Mesendoderm (in vitro differentiated cells): ENCODE data around the gene AFF1.
"Not testable (repeated sequence)": the region's sequence is repeated elsewhere in the genome, so short reads cannot be mapped to it uniquely, and the experiment has no call there.

Experiments
- DNase-seq: peaks from one replicate; pipeline ENCODE4 v3.0.0; 2013
- H2AK5ac ChIP-seq: 2 replicates; pipeline ENCODE4 v1.6.1; 2013; ENCODE audit warnings: low read length, inconsistent platforms
- H2BK120ac ChIP-seq: 2 replicates; pipeline ENCODE4 v1.6.1; 2013; ENCODE audit warnings: low read depth, mild to moderate bottlenecking, low read length, moderate library complexity, mixed read lengths
- H2BK15ac ChIP-seq: replicated peaks from 2 replicates; pipeline ENCODE4 v1.6.1; 2013; ENCODE audit warnings: low read depth, mild to moderate bottlenecking, moderate library complexity
- H2BK5ac ChIP-seq: 2 replicates; pipeline ENCODE4 v1.6.1; 2013; ENCODE audit warnings: low read length, inconsistent platforms
- H3K18ac ChIP-seq: 2 replicates; pipeline ENCODE4 v1.6.1; 2013; ENCODE audit warnings: mild to moderate bottlenecking, low read length, mixed read lengths
- H3K23ac ChIP-seq: one replicate; pipeline ENCODE4 v1.6.1; 2013; ENCODE audit warnings: low read length
- H3K27ac ChIP-seq: 2 replicates; pipeline ENCODE4 v1.5.1; 2013; ENCODE audit warnings: low read depth, mild to moderate bottlenecking, inconsistent platforms, low read length, moderate library complexity
- H3K27me3 ChIP-seq: 2 replicates; pipeline ENCODE4 v1.6.1; 2013; ENCODE audit warnings: low read length, control low read depth, mild to moderate bottlenecking, inconsistent platforms; ENCODE audit not compliant: insufficient read depth, poor library complexity
- H3K36me3 ChIP-seq: 2 replicates; pipeline ENCODE4 v1.6.1; 2013; ENCODE audit warnings: low read length, inconsistent platforms; ENCODE audit not compliant: control insufficient read depth, insufficient read depth
- H3K4ac ChIP-seq: one replicate; pipeline ENCODE4 v1.6.1; 2013; ENCODE audit warnings: low read depth, mild to moderate bottlenecking, low read length, moderate library complexity
- H3K4me1 ChIP-seq: 2 replicates; pipeline ENCODE4 v1.6.1; 2013; ENCODE audit warnings: low read depth, low read length, inconsistent platforms; ENCODE audit not compliant: control insufficient read depth
- H3K4me2 ChIP-seq: 2 replicates; pipeline ENCODE4 v1.6.1; 2013; ENCODE audit warnings: low read length
- H3K4me3 ChIP-seq: 2 replicates; pipeline ENCODE4 v1.5.1; 2013; ENCODE audit warnings: mild to moderate bottlenecking, low read length
- H3K56ac ChIP-seq: one replicate; pipeline ENCODE4 v1.6.1; 2013; ENCODE audit warnings: low read length
- H3K79me1 ChIP-seq: 2 replicates; pipeline ENCODE4 v1.6.1; 2013; ENCODE audit warnings: low read length, inconsistent platforms
- H3K79me2 ChIP-seq: 2 replicates; pipeline ENCODE4 v1.6.1; 2013; ENCODE audit warnings: mild to moderate bottlenecking, low read length; ENCODE audit not compliant: control insufficient read depth, insufficient read depth
- H3K9ac ChIP-seq: 2 replicates; pipeline ENCODE4 v1.6.1; 2013; ENCODE audit warnings: low read length, inconsistent platforms
- H4K5ac ChIP-seq: one replicate; pipeline ENCODE4 v1.6.1; 2013; ENCODE audit warnings: low read length
- H4K8ac ChIP-seq: one replicate; pipeline ENCODE4 v1.6.1; 2013; ENCODE audit warnings: low read depth, mild to moderate bottlenecking, control low read depth, low read length, moderate library complexity
- WGBS: extraction: QIAGEN DNeasy Blood & Tissue Kit; methylation state at CpG from one replicate; pipeline ENCODE4 v1.1.7; 2013; ENCODE audit warnings: low lambda C conversion rate, missing lambda C conversion rate; ENCODE audit not compliant: insufficient coverage; ENCODE audit errors: extremely low coverage; 5-methylcytosine and 5-hydroxymethylcytosine counted together

AFF1 gene

GRCh38 chr4:87068583-87069021 lies 133.8 kb downstream of the AFF1 start:
- no peak overlapping the region for H2BK15ac ChIP-seq

GRCh38 chr4:87069037-87069742 lies 134.4 kb downstream of the AFF1 start:
- peaks cover 16% of the 10 kb centered on the region for H3K79me2 ChIP-seq
- H3K4me2 ChIP-seq, result no peak overlapping the region
- H2AK5ac ChIP-seq, result no peak overlapping the region
- no CpG with 5 or more reads among the region's 3 CpGs for WGBS
- no peak for DNase-seq
- H3K56ac ChIP-seq, result peak overlapping the region; percentile 25
- H3K4me3 ChIP-seq, result no peak overlapping the region
- H3K18ac ChIP-seq, result no peak overlapping the region
- peaks cover 11% of the 10 kb centered on the region for H3K79me1 ChIP-seq
- H3K27me3 ChIP-seq, result no peaks in the 10 kb centered on the region
- H3K23ac ChIP-seq, result no peak overlapping the region
- no peak overlapping the region for H2BK120ac ChIP-seq
- H3K4me1 ChIP-seq, result peaks cover 4% of the 10 kb centered on the region
- no peak overlapping the region for H4K5ac ChIP-seq
- no peak overlapping the region for H2BK5ac ChIP-seq
- no peak overlapping the region for H3K9ac ChIP-seq
- H3K4ac ChIP-seq, result no peak overlapping the region
- no peak overlapping the region for H4K8ac ChIP-seq
- no peaks in the 10 kb centered on the region for H3K36me3 ChIP-seq
- H3K27ac ChIP-seq, result no peak overlapping the region
- H2BK15ac ChIP-seq, result no peak overlapping the region

More at GRCh38 chr4:87068583-87069021, 133.8 kb downstream of the AFF1 start:
- no peaks in the 10 kb centered on the region for H3K36me3 ChIP-seq
- H2BK120ac ChIP-seq, result no peak overlapping the region
- H3K56ac ChIP-seq, result peak overlapping the region; percentile 25
- no peak overlapping the region for H4K8ac ChIP-seq
- WGBS, result no CpG with 5 or more reads among the region's 7 CpGs
- H3K9ac ChIP-seq, result no peak overlapping the region
- peaks cover 14% of the 10 kb centered on the region for H3K79me2 ChIP-seq
- no peak for DNase-seq
- H3K27me3 ChIP-seq, result no peaks in the 10 kb centered on the region
- H3K23ac ChIP-seq, result peak overlapping the region; percentile 26
- H3K79me1 ChIP-seq, result peaks cover 9% of the 10 kb centered on the region
- H3K4me2 ChIP-seq, result no peak overlapping the region
- peaks cover 1% of the 10 kb centered on the region for H3K4me1 ChIP-seq
- H4K5ac ChIP-seq, result no peak overlapping the region
- H2BK5ac ChIP-seq, result no peak overlapping the region
- H2AK5ac ChIP-seq, result no peak overlapping the region
- H3K4me3 ChIP-seq, result no peak overlapping the region
- H3K27ac ChIP-seq, result no peak overlapping the region
- no peak overlapping the region for H3K4ac ChIP-seq
- no peak overlapping the region for H3K18ac ChIP-seq

GRCh38 chr4:87071401-87071800 lies 136.6 kb downstream of the AFF1 start:
- H3K36me3 ChIP-seq, result no peaks in the 10 kb centered on the region
- peaks cover 14% of the 10 kb centered on the region for H3K79me2 ChIP-seq
- no peak overlapping the region for H3K27ac ChIP-seq
- no peak overlapping the region for H3K4ac ChIP-seq
- no CpG with 5 or more reads among the region's 3 CpGs for WGBS
- H3K79me1 ChIP-seq, result peaks cover 9% of the 10 kb centered on the region
- H2BK15ac ChIP-seq, result no peak overlapping the region
- no peak overlapping the region for H4K8ac ChIP-seq
- no peak overlapping the region for H3K4me3 ChIP-seq
- no peak overlapping the region for H3K9ac ChIP-seq
- DNase-seq, result no peak
- no peaks in the 10 kb centered on the region for H3K27me3 ChIP-seq
- no peak overlapping the region for H2BK5ac ChIP-seq
- no peak overlapping the region for H3K4me2 ChIP-seq
- no peak overlapping the region for H2BK120ac ChIP-seq
- H3K18ac ChIP-seq, result peak overlapping the region; percentile 51
- H3K56ac ChIP-seq, result no peak overlapping the region
- peaks cover 4% of the 10 kb centered on the region for H3K4me1 ChIP-seq
- no peak overlapping the region for H2AK5ac ChIP-seq
- H4K5ac ChIP-seq, result no peak overlapping the region
- no peak overlapping the region for H3K23ac ChIP-seq

GRCh38 chr4:87072545-87072944 lies 137.7 kb downstream of the AFF1 start:
- H3K23ac ChIP-seq, H3K4me3 ChIP-seq, H2BK5ac ChIP-seq, H3K36me3 ChIP-seq, DNase-seq, H3K9ac ChIP-seq, H3K56ac ChIP-seq, H3K27ac ChIP-seq, H4K8ac ChIP-seq, H2BK120ac ChIP-seq, H2BK15ac ChIP-seq, H2AK5ac ChIP-seq, H3K4ac ChIP-seq, H3K18ac ChIP-seq, H3K4me2 ChIP-seq, H4K5ac ChIP-seq, H3K79me1 ChIP-seq, H3K4me1 ChIP-seq, H3K27me3 ChIP-seq: not testable (repeated sequence)
- no CpG with 5 or more reads among the region's 10 CpGs for WGBS
- peaks cover 12% of the 10 kb centered on the region for H3K79me2 ChIP-seq

GRCh38 chr4:87073199-87074120 lies 138.6 kb downstream of the AFF1 start:
- no peak overlapping the region for H2BK120ac ChIP-seq
- no peak overlapping the region for H3K27ac ChIP-seq
- no peaks in the 10 kb centered on the region for H3K27me3 ChIP-seq
- no peak overlapping the region for H2BK5ac ChIP-seq
- H3K18ac ChIP-seq, result peak overlapping the region; percentile 28
- WGBS, result no CpG with 5 or more reads among the region's 14 CpGs
- no peak overlapping the region for H4K8ac ChIP-seq
- no peak overlapping the region for H3K4me2 ChIP-seq
- no peak overlapping the region for H3K9ac ChIP-seq
- no peak overlapping the region for H4K5ac ChIP-seq
- DNase-seq, result no peak
- H3K56ac ChIP-seq, result no peak overlapping the region
- H3K4me3 ChIP-seq, result no peak overlapping the region
- peaks cover 8% of the 10 kb centered on the region for H3K4me1 ChIP-seq
- H3K23ac ChIP-seq, result no peak overlapping the region
- H3K4ac ChIP-seq, result no peak overlapping the region
- peaks cover 11% of the 10 kb centered on the region for H3K79me1 ChIP-seq
- peaks cover 16% of the 10 kb centered on the region for H3K79me2 ChIP-seq
- no peak overlapping the region for H2BK15ac ChIP-seq
- H3K36me3 ChIP-seq, result no peaks in the 10 kb centered on the region
- H2AK5ac ChIP-seq, result no peak overlapping the region
